Fibroblast of mammary gland (primary cell): ENCODE results near the gene MAP3K4.

ENCODE experiments used
- DNase-seq: peaks from one replicate; pipeline ENCODE4 v3.0.0-alpha.2; 2010; ENCODE audit warnings: low read depth
- H3K4me3 ChIP-seq: 2 replicates; pipeline ENCODE4 v1.5.1; 2011; ENCODE audit warnings: low read depth, mild to moderate bottlenecking, low read length, moderate library complexity; ENCODE audit not compliant: control insufficient read depth
- CTCF ChIP-seq: conservative IDR thresholded peaks from 2 replicates; pipeline ENCODE4 v1.5.1; 2011; ENCODE audit warnings: low read depth, low read length, inconsistent platforms; ENCODE audit not compliant: control insufficient read depth, insufficient read depth

The MAP3K4 gene

GRCh38 chr6:161162722-161163121, 171.2 kb downstream of the MAP3K4 start:
- H3K4me3 ChIP-seq: no peak overlapping the region
- no peak for TF ChIP-seq CTCF
- DNase-seq: no peak

GRCh38 chr6:161163466-161164181, 172.1 kb downstream of the MAP3K4 start:
- TF ChIP-seq CTCF: no peak
- no peak for DNase-seq
- H3K4me3 ChIP-seq: no peak overlapping the region

GRCh38 chr6:161164182-161164625, 172.6 kb downstream of the MAP3K4 start:
- no peak for DNase-seq
- TF ChIP-seq CTCF: no peak
- no peak overlapping the region for H3K4me3 ChIP-seq

GRCh38 chr6:161166176-161166575, 174.6 kb downstream of the MAP3K4 start:
- no peak for DNase-seq
- no peak overlapping the region for H3K4me3 ChIP-seq
- TF ChIP-seq CTCF: no peak

GRCh38 chr6:161166677-161167076, 175.1 kb downstream of the MAP3K4 start:
- DNase-seq: no peak
- TF ChIP-seq CTCF: no peak
- H3K4me3 ChIP-seq: no peak overlapping the region
